Mucosa of descending colon (tissue), 3 donors: ENCODE results near the gene MAPK8IP2. TPM values are rescaled to one million over a fixed set of nuclear protein-coding genes. Genes with fewer than 3 reads are reported as not detected.

Experiments
- ATAC-seq: fragments of 200-7000 bp; cut with Tn5 transposase; one replicate; pipeline ENCODE4 v1.9.1; 2020; ENCODE audit warnings: mild to moderate bottlenecking, moderate library complexity
- DNase-seq, 3 donors: peaks; one replicate each; pipeline ENCODE4 v3.0.0-alpha.2; 2020
- H3K36me3 ChIP-seq: fragments of 200-600 bp; one replicate; pipeline ENCODE4 v1.8.0; 2021; ENCODE audit warnings: low read depth, mild to moderate bottlenecking
- H3K4me1 ChIP-seq: fragments of 200-600 bp; one replicate; pipeline ENCODE4 v1.8.0; 2021; ENCODE audit warnings: low read depth, mild to moderate bottlenecking
- H3K4me3 ChIP-seq: fragments of 200-600 bp; one replicate; pipeline ENCODE4 v1.8.0; 2021; ENCODE audit warnings: mild to moderate bottlenecking
- H3K9me3 ChIP-seq: fragments of 200-600 bp; one replicate; pipeline ENCODE4 v1.8.0; 2021; ENCODE audit warnings: mild to moderate bottlenecking
- intact Hi-C, 2 donors: fragments of 100-400 bp; cut with DNase I in 1 of 2; cut with micrococcal nuclease in 1 of 2; formaldehyde crosslinking; loops; one replicate each; pipeline versions ENCODE4 v1.11.0 to v1.11.1; 2022; cut with DNase I, micrococcal nuclease
- total RNA-seq, 3 donors: library from RNA; stranded (reverse); fragmentation: NEBNext Ultra II Directional in 2 of 3; extraction: Animal tissue kit (Norgen Biotek cat#: 25700) in 2 of 3; gene quantifications; one replicate each; pipeline versions ENCODE4 v1.2.1 to v1.2.4, GENCODE V29; 2021 to 2023
- TF ChIP-seq, protein P1 (sequence below): fragments of 200-600 bp; IDR thresholded peaks from one replicate; pipeline ENCODE4 v1.8.0; 2022; ENCODE audit warnings: antibody characterized with exemption, mild to moderate bottlenecking
- donor health status: DM: no; HTN: no; CAD: no; lungs with moderate emphysema.
- donor health status: DM: no; HTN: no; CAD: no.
- donor health status: DM: no; HTN: yes; CAD: no.

Gene MAPK8IP2
- total RNA-seq, 3 donors from 2014 or later = 0.63 to 4.2 (median 0.64) TPM

DNA sequence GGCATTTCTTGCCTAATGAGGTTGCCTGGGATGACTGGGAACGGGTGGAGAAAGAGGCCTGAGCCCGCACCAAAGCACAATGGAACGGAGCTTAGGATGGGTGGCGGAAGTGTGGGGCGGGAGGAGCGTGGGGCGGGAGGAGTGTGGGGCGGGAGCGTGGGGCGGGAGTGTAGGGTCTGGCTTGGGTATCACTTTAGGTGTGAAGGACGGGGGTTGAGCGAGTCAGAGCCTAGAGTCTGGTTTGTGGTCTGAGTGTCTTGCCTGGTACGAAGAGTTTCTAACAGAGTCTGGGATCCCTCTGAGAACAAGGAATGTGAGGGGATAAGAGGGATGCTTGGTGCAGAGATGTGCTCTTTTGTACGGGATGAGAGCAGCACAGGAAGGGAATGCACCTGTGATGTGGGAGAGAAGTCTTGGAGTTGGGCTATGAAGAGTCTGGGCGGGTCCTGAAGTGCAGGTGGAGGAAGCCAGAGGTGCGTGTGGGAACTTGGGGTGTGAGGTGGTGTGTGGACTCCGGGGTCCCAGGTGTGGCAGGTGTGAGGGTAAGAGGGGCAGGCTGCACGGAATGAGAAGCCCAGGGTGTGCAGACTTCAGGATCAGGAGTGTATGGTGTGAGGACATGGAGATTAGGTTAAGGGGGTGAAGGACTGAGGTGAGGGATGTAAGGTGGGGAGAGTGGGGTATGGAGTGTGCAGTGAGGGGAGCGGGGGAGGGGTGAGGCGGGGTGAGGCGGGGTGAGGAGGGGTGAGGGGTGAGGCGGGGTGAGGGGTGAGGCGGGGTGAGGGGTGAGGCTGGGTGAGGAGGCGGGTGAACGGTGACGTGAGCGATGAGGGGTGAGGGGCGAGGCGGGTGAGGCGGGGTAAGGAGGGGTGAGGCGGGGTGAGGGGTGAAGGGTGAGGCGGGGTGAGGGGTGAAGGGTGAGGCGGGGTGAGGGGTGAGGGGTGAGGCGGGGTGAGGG, 38.9 kb upstream of the MAPK8IP2 start:
- no peak overlapping the region for H3K4me3 ChIP-seq
- H3K36me3 ChIP-seq = no peaks in the 10 kb centered on the region
- DNase-seq (peak in 1 of 3 donors; percentile 69), ATAC-seq (no peak)
- H3K4me1 ChIP-seq = peaks cover 7% of the 10 kb centered on the region
- no peaks in the 10 kb centered on the region for H3K9me3 ChIP-seq
- intact Hi-C loops = no loop called here
- TF ChIP-seq, protein P1, sequence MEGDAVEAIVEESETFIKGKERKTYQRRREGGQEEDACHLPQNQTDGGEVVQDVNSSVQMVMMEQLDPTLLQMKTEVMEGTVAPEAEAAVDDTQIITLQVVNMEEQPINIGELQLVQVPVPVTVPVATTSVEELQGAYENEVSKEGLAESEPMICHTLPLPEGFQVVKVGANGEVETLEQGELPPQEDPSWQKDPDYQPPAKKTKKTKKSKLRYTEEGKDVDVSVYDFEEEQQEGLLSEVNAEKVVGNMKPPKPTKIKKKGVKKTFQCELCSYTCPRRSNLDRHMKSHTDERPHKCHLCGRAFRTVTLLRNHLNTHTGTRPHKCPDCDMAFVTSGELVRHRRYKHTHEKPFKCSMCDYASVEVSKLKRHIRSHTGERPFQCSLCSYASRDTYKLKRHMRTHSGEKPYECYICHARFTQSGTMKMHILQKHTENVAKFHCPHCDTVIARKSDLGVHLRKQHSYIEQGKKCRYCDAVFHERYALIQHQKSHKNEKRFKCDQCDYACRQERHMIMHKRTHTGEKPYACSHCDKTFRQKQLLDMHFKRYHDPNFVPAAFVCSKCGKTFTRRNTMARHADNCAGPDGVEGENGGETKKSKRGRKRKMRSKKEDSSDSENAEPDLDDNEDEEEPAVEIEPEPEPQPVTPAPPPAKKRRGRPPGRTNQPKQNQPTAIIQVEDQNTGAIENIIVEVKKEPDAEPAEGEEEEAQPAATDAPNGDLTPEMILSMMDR = no peak

DNA sequence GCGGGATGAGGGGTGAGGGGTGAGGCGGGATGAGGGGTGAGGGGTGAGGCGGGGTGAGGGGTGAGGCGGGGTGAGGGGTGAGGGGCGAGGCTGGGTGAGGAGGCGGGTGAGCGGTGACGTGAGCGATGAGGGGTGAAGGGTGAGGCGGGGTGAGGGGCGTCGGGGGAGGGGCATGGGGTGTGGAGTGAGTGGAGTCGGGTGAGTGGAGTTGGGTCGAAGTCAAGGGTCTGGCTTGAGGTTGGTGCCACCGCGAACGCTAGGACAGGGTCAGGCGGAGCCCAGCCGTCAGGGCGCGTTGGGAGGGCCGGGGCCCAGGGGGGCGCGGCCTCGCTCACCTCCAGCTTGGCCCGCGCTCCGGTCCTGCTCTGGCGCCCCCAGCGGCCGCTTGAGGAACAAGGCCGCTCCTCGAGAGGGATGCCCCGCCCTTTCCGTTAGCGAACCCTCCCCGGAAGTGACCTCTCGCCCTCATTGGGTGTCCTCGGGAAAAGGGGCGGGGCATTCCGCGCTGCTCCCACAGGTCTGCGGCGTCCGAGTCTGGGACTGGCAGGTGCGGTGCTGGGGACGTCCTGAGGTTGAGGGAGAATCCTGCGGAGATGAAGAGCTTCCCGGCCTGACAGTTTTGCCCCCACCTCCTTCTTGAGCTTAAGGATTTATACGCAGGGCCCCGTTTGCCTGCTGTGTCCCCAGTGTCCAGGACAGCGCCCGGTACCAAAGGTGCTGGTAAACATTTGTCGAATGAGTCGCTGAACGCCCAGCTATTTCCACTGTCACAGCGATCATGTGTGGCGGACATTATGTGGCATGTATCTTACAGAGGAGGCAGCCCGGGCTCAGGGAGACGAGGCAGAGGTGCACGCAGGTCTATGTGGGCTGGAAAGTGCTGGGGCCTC, 37.8 kb upstream of the MAPK8IP2 start, which contains the start of gene SYCE3:
SYCE3 (minus strand) TSS at position 397 of the 890 bp plus-strand sequence. CDS start 6,514 bp downstream, outside the sequence.
- Histone ChIP-seq H3K4me3 (peak within 1 kb of the TSS; percentile 42), H3K9me3 (no peaks in the 10 kb centered on the region), H3K4me1 (peaks cover 7% of the 10 kb centered on the region), H3K36me3 (no peaks in the 10 kb centered on the region)
- DNase-seq = peak; percentile 99
- intact Hi-C loops = no loop called here
- TF ChIP-seq, protein P1 = peak; percentile 98
- ATAC-seq = peak; percentile 96

DNA sequence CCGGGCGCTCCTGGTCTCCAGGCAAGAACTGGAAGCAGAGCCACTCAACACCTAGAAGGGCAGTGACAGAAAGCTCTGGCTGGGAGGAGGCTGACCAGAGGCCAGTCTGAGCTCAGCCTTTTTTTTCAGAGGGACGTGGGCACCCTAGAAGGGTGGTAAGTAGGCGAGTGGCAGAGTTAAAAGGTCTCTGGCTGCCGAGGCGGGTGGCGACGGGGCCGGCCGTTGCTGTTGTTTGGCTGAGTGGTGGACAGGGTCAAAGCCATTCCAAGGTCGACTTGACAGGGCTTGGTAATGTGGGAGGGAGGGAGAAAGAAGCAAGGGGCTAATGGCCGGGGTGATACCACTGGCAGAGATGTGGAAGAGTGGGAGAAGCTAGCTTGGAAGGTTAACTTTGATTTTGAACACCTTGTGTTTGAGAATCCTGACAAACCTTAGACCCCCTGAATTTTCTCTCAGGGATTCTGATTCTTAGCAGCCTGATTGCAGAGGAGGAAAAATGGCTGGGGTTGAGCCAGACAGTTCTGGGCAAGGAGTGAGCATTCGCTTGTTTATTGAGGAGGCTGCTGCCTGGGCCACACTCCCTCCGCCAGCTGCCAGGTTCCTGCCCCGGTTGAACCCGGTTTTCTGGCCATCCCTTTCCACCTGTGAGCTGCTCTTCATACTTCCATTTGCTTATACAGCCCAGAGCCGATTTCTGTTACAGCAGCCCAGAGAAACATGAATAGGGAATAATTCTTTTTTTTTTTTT, 37.0 kb upstream of the MAPK8IP2 start:
- DNase-seq (peak in 2 of 3 donors; percentile 49 to 62), ATAC-seq (peak; percentile 21)
- TF ChIP-seq, protein P1 = no peak
- Histone ChIP-seq H3K4me1 (peaks cover 12% of the 10 kb centered on the region), H3K36me3 (no peaks in the 10 kb centered on the region), H3K4me3 (peak overlapping the region; percentile 42), H3K9me3 (no peaks in the 10 kb centered on the region)
- intact Hi-C loops = no loop called here

DNA sequence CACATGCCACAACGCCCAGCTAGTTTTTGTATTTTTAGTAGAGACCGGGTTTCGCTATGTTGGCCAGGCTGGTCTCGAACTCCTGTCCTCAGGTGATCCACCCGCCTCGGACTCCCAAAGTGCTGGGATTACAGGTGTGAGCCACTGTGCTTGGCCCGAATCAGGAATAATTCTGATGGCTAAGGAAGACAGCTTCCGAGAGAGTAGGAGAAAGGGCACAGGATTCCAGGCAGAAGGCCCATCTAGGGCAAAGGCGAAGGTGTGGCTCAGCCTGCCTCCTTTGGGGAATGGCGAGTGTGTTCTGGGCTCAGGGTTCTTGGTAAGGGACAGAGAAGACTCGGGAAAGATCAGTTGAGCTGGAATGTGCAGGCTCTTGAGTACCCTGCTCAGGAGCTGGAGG, 36.3 kb upstream of the MAPK8IP2 start:
- DNase-seq = peak in 2 of 3 donors; percentile 67 to 86
- Histone ChIP-seq H3K4me1 (peaks cover 19% of the 10 kb centered on the region), H3K4me3 (no peak overlapping the region), H3K36me3 (no peaks in the 10 kb centered on the region), H3K9me3 (no peaks in the 10 kb centered on the region)
- peak; percentile 49 for ATAC-seq
- TF ChIP-seq, protein P1 = no peak
- intact Hi-C loops = no loop called here

DNA sequence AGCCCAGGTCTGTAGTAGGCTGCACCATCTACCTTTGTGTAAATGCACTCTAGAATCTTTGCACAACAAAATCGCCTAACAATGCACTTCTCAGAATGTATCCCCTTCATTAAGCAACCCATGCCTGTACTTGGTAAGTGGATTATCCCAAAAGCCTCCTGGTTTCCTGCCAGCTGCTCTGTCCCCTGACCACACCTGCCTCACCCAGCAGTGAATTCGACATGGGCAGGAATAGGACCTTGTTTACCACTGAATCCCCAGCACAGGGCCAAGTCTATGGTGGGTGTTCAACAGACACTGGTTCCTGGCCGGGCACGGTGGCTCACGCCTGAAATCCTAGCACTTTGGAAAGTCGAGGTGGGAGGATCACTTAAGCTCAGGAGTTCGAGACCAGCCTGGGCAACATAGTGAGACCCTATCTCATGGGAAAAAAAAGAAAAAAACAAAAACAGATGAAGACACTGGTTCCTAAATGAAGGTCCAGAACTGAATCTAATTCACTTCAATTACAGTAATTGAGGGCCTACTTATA, 32.8 kb upstream of the MAPK8IP2 start:
- no peak overlapping the region for H3K4me3 ChIP-seq
- no peak for DNase-seq
- no peak for ATAC-seq
- no peaks in the 10 kb centered on the region for H3K9me3 ChIP-seq
- TF ChIP-seq, protein P1 = no peak
- intact Hi-C loops = no loop called here
- no peaks in the 10 kb centered on the region for H3K36me3 ChIP-seq
- H3K4me1 ChIP-seq = peaks cover 20% of the 10 kb centered on the region
